HG02798 (cell line): ENCODE data around the gene KIRREL3.
A peak's percentile ranks its signal among the peaks of the same experiment; 100 is the strongest.

Experiments
- ATAC-seq: cut with Tn5 transposase; IDR thresholded peaks from one replicate; pipeline ENCODE4 v1.9.1; 2021; ENCODE audit warnings: mild to moderate bottlenecking; ENCODE audit not compliant: unreplicated experiment, poor library complexity

KIRREL3 gene

GRCh38 chr11:126468102-126468521 is 532.5 kb downstream of the KIRREL3 start:
- no peak for ATAC-seq

GRCh38 chr11:126467471-126467870 is 533.1 kb downstream of the KIRREL3 start:
- no peak for ATAC-seq

- ATAC-seq: no peak
These were observed 533.6 kb downstream of the KIRREL3 start for GRCh38 chr11:126467046-126467370.

DNA sequence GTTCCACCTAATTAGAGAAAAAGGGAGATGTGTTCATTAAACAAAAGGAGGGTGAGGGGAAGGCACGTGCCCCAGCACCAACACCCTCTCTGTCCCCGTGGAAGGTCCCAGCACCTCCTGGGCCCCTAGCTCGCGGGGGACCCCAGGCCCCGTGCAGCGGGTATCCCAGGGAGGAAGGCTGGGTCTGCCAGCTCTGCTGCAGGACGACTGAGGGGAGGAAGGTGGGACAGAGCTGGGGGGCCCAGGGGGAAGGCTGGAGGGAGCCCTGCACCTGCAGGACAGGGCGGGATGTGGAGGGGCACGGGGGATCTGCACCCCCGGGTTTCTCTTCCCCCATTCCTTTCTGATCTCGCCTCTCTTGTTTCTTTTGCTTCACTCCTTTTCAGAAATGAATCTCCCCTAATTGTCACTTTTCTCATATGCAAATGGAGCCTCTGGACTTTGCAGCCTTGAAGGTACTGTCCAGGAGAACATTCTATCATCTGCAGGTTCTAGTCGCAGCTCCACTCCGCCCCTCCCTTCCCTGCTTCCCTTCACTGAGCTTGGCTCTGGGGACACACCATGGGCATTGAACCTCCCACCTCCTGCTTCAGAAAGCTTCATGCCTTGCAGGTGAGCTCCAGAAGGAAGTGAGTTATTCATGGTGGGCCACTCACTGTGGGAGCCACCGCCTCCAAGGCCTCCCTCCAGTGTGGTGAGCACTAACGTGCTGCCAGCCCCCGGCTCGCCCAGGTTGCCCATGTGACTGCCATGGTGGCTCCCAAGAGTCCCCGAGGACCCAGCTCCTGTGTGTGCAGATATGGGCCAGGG is 534.1 kb downstream of the KIRREL3 start:
- no peak for ATAC-seq

GRCh38 chr11:126465573-126466188 is 534.9 kb downstream of the KIRREL3 start:
- ATAC-seq: peak; percentile 82

GRCh38 chr11:126464796-126465195 is 535.8 kb downstream of the KIRREL3 start:
- no peak for ATAC-seq

DNA sequence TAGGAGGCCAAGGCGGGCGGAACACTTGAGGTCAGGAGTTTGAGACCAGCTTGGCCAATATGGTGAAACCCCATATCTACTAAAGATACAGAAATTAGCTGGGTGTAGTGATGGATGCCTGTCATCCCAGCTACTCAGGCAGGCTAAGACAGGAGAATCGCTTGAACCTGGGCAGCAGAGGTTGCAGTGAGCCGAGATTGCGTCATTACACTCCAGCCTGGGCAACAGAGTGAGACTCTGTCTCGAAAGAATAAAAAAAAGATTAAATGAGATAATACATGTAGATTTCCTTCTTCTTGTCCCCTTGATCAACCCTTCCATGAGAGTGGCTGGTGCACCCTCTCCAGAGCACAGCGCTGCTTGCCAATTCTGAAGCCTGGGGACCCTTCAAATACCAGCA is 538.1 kb downstream of the KIRREL3 start:
- no peak for ATAC-seq

DNA sequence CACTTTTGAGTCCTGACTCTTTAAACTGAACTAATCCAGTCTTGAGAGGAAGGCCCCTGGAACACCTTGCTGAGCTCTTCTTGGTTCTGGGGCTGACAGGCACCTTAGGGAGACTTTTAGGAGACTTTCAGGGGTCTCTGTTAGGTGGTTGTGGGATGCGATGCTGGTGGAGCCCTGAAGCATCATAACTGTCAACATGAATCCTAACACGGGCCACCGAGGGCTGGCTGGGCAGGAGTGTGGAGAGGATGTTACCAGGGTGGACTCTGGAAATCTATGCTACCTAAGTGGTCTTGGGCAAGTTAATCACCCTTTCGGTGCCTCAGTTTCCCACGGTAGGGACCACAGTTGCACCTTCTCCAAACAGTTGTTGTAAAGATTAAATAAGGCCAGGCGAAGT is 538.6 kb downstream of the KIRREL3 start:
- no peak for ATAC-seq

DNA sequence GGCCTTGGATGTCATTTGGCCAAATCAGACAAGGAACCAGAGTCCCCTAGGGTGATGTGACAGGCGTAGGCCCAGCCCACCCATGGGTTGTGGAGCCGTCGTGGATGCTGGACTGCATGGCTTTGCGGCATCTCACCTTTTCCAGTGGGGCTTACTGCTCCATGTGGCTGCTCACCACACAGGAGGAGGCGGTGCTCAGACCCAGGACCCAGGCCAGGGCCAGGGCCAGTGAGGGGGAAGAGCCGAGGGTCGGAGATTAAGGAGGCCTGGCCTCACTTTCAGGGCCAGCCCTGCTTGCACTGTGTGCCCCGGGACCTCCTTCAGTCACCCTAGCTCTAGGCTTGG is 539.5 kb downstream of the KIRREL3 start:
- ATAC-seq: no peak

GRCh38 chr11:126460417-126461095 is 540.0 kb downstream of the KIRREL3 start:
- no peak for ATAC-seq

- ATAC-seq: no peak
These were observed 540.8 kb downstream of the KIRREL3 start for GRCh38 chr11:126459691-126460281.

- ATAC-seq: no peak
These were observed 542.8 kb downstream of the KIRREL3 start for GRCh38 chr11:126457817-126458216.

DNA sequence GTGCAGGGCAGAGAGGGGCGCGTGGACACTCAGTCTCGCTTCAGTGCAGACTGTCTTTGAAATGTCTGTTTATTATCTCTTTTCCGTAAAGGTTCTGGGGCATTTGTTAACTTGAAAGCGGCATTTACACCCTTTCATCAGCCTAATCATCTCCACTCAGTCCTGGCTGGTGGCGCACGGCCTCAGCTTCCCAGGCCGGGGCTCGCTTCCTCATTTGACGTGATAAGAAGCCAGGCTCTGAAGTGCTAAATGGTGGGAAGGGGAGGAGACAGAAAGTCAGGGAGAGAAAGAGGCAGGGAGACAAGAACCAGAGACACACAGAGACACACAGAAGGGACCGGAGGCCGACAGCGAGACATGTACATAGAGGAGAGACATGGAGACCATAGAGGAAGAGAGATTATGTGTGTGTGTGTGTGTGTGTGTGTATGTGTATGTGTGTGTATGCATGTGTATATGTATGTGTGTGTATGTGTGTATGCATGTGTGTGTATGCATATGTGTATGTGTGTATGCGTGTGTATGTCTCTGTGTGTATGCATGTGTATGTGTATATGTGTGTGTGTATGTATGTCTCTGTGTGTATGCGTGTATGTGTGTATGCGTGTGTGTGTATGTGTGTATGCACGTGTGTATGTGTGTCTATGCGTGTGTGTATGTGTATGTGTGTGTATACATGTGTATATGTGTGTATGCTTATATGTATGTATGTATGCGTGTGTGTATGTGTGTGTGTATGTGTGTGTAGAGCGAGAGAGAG is 543.6 kb downstream of the KIRREL3 start:
- ATAC-seq: no peak

- no peak for ATAC-seq
These were observed 544.5 kb downstream of the KIRREL3 start for GRCh38 chr11:126456089-126456488.

DNA sequence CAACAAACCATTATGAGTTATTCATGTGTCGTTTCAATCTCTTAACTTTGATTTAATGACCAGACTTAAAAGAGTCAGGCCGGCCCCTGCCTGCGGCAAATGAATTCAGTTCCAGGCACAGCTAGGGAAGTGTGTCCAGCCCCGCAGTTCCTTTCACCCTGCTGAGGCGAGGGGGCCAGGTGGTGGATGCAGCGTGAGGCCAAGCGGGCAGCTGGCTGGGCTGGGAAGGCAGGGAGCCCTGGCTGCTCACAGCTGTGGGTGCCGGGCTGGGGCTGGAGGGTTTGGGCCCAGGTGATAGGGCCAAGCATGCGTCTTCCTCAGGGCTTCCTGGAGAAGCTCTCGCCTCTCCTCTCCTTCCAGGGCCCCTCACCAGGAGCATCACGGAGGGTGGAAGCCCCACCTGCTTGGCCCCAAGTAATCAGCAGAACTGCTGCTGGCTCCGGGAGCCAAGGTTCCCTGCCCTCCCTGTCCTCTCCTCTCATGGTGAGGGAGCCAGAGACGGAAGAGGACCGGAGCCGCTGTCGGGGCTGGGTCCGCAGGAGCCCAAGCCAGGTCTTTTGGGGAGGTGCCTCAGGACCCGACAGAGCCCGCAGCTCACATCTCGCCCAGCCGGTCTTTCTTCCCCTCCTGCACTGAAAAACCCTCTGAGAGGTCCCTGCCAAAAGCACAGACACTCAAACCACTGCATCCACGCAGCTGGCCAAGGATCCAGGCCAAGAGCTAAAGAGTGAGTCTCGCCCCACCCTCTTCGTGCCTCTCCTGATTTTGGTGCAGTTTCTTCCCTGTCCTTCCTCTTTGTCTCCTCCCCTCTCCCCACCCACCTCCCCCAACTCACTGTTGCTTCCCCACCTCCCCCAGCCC is 548.1 kb downstream of the KIRREL3 start:
- no peak for ATAC-seq

GRCh38 chr11:126451211-126451802 is 549.3 kb downstream of the KIRREL3 start:
- ATAC-seq: no peak

- no peak for ATAC-seq
These were observed 549.8 kb downstream of the KIRREL3 start for GRCh38 chr11:126450806-126451205.

DNA sequence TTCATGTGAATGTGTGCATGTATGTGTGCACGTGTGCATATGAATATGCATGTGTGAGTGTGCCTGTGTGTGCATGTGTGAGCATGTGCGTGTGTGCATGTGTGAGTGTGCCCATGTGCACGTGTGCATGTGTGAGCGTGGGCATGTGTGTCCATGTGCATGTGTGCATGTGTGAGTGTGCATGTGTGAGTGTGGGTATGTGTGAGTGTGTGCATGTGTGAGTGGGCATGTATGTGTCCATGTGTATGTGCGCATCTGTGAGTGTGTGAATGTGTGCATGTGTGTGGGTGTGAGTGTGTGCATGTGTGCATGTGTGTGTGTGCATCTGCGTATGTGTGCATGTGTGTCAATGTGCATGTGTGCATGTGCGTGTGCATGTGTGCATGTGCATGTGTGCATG is 550.4 kb downstream of the KIRREL3 start:
- ATAC-seq: no peak

DNA sequence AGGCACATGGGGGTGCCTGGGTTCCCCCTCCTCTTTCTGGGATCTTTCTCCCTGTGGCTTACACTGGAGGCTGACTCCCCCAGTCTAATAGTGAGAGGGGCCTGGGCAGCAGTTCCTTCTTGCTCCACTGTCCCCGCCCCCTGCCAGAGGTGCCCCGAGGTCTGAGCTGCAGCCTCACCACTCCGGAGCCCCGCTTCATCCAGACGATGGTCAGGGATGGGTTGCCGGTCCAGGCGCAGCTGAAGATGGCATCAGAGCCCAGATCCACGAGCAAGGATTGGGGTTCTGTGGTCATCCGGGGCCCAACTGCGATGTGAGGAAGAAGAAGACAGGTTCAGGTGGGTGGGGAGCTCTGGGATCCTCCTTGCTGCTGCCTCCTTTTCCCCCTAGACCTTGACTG is 554.0 kb downstream of the KIRREL3 start:
- no peak for ATAC-seq
